ENCODE data around the gene PEPD.
"Not testable (repeated sequence)": the region's sequence is repeated elsewhere in the genome, so short reads cannot be mapped to it uniquely, and the experiment has no call there.

PEPD gene

DNA sequence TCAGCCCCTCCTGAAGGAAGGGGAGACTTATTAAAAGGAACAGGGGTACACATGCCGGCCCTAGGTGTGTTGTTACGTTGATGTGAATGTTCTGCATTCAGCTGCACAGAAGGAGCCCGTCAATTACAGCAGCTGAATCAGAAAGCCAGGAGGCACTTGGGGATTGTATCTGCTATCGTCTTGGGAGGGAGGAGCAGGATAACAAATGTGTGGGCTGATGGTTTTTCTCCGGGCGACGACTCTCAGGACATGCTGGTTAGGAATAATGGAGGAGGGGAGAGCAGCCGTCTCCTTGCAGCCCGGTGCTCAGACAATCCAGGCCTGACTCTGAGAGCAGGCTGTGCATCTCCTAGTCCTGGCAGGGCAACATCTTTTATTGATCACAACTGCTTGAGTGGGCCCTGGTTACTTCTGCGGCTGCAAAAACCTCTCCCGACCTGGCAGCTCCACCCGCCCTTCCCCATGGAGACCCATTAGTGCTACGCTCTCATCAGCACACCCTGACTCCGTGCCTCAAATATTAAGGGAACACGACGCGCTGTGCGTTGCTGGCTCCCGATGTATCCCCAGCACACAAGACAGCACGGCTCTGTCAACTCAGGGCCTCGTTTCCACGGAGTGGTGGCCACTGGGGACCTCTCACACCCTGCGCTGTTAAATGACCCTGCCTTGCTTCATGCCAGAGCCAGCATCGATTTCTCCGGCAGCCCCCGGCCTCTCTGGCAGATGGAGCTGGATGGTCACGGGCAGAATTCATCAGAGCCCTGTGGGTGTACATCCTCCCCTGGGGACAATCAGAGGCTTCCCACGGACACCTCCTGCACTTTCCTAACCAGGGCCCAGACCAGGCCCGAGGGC, 25.3 kb downstream of the PEPD start:
- DNase-seq = no peak

DNA sequence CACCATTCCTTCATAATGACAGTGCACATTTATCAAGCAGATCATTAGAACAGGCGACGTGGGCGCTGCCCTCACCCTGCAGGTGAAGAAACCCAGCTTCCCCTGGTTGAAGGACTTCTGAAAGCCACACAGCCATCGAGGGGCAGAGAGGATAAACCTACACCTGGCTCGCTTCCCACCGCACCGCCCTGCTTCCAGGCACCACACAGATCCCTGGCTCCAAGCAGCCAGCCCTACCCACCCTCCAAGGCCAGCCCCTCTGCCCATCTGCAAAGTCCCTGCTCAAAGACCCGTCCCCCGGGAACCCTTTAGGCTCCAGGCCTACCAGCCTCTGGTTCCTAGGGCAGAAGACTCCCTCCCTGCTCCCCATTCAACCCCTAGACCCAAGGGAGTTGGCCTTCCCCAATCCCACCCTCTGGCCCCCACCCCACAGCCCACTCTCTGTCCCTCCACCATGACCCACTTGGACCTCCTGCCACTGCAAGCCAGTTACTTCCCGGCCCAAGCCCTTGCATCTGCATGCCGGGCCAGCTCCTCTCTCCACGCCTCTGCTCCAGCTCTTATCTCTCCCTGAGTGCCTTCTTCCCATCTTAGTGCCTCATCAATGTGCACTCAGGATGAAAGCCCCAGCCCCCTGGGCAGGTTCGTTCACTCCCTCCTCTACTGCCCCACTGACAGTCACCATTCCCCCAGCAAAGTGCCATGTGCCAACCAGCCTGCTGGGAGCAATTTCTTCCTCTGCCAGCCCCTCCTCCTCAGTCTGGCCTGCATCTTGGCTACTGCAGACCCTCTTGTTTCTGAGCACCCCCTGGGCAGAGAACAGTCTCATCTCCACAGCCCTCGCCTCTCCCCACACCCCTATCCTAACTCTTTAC, 28.0 kb downstream of the PEPD start:
- DNase-seq = no peak

DNA sequence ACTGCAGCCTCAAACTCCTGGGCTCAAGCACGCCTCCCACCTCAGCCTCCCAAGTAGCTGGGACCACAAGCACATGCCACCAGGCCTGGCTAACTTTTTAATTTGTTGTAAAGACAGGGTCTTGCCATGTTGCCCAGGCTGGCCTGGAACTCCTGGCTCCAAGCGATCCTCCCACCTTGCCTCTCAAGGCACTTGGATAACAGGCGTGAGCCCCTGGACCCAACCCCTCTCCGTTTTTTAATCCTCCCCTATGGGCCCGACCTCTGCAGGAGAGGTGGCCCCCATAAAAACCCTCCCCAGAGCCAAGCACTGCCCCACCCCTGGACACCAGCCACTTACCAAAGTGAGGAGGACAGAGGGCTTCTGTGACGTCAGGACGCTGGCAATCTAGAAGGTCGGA, 28.6 kb downstream of the PEPD start:
- no peak for DNase-seq

DNA sequence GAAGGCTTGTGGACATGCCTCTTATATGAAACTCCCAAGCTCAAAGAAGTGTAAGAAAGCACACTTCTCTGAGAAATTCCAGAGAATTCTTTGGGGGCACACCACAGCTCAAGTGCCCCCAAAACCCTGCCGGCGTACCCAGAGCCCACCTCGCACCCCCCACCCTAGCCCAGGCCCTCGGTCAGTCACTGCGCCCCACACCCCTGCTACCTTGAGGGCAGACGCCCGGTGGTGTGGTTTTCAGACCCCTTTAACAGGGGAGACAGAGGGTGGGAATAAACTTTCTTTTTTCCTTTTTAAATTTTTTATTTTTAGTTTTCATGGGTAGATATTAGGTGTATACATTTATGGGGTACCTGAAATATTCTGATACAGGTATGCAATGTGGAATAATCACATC, 29.5 kb downstream of the PEPD start:
- DNase-seq = no peak

DNA sequence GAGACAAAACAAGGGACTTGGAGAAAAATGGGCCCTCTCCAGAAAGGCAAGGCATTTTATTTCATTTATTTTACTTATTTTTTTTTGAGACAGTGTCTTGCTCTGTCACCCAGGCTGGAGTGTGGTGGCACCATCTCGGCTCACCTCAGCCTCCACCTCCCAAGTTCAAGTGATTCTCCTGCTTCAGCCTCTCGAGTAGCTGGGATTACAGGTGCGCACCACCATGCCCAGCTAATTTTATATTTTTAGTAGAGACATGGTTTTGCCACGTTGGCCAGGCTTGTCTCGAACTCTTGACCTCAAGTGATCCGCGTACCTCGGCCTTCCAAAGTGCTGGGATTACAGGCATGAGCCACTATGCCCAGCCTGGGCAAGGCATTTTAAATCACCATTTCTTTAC, 31.0 kb downstream of the PEPD start:
- not testable (repeated sequence) for DNase-seq

DNA sequence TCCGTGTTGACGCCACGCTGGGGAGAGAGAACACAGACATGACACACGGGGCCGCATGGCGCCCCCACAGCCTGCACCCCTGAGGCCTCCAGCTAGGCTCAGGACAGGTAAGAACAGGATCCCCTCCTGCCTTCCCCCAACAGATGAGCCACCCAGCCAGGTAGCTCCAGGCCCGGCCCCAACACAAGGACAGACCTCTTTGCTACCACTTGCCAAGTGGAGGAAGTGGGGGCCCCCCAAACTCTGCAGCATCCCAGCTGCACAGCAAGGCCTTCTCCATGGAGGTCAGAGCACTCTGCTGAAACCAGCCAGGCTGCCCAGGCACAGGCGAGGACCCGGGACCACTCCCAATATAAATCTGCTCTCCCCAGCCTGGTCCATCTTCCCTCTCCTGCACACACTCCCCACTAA, 31.5 kb downstream of the PEPD start:
- DNase-seq = no peak

DNA sequence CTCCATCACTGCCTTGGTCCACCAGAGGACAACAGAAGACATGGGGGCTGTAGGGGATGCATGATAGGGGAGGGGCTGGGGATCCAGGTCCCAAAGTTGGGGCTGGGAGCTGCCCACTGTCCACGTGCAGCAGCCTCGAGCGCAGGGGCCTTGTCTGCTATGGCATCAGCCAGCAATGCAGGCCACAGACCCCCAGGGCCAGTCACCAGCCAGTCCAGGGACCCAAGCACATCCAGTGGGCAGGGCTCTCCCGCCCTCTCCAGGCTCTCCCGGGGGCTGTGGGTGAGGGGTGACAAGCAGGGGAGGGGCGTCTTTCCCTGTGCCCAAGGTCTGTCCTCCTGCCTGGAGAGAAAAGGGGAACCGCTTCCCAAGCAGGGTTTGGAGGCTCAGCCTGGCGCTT, 32.8 kb downstream of the PEPD start:
- no peak for DNase-seq

DNA sequence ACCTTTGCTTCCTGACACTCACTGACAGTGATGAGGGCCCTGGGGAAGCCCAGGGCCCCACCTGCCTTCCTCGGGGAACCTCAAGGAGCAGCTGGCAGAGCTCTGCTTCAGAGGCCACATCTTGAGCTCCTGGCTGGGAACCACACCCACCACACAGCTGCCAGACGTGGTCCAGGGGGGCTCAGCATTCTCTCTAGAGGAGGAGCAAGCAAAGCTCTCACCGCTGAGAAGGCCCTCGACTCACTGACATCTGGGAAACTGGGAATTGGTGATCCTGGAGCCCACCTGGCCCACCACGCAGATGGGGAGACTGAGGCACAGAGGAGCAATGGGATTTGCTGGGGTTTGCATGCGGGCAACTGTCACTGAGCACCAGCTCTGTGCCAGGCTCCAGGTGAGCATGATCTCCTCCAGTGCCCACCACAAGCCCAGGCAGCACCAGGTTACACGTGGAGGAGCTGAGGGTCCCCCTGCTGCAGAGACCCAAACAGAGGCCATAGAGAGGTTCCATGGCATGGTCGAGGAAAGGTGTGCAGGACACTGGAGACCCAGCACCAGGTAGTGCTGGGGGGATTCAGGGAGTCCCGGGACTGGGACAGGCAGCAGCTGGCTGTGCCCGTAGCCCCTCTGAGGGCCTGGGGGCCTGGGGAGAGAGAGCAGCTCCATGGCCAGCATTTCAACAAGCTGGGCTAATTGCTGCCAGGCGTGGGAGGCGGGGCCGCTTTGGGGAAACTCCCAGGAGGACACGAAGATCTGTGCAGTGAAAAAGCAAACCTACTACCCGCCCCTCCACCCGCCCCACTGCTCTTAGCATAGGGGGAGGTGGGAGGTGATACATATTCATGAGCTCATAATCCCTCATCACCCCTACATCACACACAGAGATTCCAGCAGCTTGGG, 33.4 kb downstream of the PEPD start:
- DNase-seq = peak; percentile 59

DNA sequence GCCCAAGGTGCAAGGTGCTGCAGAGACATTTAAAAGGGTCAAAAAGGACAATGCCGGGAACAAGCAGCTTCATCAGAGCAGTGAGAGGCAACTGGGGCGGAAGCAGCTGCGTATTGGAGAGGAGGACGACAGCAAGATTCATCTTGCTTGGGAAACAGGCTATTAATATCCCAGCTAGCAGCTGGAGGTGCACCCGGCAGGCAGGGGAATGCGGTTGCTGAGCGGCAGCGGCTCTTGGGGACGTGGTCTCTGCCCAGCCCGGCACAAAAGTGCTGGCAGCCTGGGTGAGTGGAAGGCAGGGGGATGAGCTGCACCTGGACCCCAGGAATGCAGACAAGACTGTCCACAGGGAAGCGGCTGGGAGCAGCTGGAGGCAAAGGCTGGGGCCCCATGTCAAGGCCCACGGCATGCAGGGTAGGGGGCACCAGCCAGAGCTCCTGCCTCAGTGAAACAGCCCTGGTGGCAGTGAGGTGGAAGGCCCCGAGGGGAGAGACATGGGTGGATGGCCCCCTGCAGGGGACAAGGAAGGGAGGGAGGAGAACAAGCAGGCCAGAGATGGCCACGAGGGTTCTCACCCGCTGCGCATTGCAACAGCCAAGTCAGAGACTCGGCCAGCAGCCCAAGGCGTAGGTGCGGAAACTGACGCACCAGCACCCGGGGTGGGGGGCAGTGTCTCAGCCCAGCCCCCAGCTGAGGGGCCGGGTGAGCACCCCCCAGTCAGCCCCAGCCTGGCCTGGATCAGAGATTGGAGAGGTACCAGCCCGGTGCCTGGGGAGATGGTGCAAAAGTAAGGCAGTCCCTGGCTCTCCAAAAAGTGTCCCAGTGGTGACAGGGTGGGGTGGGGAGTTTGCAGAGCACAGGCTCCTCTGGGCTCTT, 34.4 kb downstream of the PEPD start:
- DNase-seq = no peak

DNA sequence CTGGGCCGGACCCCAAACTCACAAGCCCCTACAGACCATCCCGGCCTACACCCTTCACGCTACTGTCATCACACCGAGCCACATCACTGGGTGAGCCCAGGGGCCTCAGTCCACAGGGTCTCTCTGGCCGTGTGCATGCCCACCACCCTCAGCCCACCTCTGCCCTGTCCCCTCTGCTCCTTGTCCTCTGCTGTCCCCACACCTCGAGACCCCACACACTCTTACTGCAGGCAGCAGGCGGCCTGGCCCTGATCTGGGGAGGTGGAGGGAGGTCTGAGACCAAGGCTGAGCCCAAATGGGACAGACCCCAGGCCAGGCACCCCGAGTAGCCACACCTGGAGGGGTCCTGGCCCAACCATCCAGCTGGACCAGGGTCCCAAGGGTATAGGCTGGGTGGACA, 35.2 kb downstream of the PEPD start:
- DNase-seq = no peak

DNA sequence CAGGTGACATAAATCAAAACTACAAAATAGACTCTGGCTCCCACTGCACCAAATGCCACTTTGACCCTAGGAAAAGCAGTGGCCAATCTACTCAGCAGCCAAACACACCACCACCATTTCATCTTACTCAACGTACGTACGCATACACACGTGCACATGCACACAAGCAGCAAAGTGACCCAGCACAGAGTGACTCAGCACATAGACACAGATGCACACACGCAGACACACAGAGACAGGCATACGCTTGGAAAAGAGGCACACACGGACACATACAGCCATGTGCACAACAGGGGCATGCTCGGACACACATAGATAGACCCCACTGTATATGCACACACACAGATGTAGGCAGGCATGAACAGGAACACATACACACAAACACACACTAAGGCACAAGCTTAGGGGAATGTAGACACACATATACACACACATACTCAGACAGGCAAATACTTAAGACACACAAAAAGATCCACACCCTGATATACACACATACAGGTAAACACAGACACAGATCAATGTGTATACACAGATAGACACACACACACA, 37.3 kb downstream of the PEPD start:
- no peak for DNase-seq

DNA sequence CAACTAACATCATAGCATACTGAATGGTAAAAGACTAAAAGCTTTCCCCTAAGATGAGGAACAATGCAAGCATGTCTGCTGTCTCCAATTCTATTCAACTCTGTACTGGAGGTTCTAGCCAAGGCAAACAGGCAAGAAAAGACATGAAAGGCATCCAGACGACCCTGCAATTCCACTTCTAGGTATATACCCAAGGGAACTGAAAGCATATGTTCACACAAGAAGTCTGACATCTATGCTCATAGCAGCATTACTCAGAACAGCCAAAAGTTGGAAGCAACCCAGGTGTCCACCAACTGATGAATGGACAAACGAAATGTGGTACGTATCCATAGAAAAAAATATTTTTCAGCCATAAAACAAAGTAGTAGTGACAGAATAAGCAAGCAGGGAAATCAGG, 39.1 kb downstream of the PEPD start:
- peak; percentile 39 for DNase-seq

DNA sequence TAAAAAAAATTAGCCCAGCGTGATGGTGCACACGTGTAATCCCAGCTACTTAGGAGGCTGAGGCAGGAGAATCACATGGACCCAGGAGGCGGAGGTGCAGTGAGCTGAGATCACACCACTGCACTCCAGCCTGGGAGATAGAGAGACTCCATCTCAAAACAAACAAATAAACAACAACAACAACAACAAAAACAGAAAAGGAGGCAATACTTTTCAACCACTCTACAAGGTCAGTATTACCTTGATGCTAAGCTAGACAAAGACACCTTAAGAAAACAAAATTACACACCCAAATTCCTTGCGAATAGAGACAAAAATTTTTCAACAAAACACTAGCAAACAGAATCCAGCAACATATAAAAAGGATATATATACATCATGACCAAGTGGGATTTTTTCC, 39.7 kb downstream of the PEPD start:
- no peak for DNase-seq

DNA sequence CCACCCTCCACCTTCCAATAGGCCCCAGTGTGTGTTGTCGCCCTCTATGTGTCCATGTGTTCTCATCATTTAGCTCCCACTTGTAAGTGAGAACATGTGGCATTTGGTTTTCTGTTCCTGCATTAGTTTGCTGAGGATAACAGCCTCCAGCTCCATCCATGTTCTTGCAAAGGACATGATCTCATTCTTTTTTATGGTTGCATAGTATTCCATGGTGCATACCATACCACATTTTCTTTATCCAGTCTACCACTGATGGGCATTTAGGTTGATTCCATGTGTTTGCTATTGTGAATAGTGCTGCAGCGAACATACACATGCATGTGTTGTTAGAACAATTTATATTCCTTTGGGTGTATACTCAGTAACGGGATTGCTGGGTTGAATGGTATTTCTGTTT, 42.0 kb downstream of the PEPD start:
- DNase-seq = not testable (repeated sequence)

DNA sequence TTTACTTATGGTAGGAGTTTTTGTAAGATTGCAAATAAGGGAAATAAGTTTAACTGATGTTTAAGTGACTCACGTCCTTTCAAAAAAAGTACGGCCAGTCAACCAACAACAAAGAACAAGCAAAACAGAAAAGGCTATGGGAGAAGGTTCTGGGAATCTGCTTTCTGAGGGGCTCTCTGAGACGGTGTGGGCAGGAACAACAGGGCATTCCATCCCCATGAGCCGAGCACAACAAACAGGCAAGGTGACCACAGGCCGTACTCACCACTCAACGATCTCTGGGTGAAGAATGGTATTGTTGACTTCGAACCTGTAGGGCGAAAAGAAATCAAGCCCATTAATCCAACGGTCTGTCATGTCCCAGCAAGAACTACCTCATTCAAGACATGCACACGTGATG, 43.8 kb downstream of the PEPD start:
- DNase-seq = no peak

DNA sequence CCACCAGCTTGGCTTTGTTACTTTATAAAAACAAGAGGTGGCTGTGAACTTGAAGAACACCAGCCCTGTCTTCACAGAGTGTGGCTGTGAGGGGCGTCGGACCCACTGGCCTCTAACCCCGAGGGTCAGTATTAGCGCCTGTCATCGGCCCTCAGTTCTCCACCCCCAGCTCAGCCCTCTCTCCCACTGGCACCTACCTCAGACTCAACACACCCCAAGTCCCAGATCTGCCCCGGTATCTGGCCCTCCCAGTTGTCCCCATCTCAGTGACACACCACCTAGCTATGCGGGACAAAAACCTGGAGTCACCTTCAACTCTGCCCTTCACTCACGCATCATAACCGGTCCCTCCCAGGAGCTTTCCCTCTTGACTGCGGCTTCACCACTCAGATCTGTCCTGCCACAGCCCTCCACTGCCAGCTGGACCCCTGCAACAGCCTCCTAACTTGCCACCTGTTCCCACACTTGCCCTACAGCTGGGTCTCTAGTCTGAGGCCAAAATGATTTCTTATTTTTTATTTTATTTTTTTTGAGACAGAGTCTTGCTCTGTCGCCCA, 45.4 kb downstream of the PEPD start:
- DNase-seq = no peak

DNA sequence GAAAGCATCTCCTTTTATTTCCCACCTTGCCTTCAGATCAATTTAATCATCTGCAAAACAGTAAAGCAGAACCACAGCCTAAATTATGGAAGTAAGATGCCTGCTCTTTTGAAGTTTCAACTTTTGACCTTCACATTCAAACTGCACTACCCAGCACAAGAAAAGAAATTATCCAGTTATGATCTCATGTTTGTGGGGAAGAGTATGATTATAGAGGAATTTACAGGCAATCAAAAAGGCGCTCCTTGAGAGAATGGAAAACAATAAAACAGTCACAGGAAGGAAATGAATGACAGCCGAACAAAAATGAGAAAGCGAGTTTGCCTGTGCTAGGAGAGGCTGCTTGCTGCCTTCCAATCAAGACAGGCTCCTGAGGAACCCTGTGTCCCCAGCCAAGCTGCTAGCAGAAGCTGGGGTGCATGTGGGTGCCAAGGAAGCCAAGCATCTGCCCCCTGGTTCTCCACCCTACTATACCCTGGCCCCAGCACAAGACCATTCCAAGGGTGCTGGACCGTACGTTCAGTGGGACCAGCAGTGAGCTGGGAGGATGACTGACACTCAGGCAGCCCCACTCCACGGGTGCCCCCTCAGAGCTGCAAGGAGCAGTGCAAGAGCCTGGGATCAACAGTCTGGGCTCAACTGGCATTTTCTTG, 47.8 kb downstream of the PEPD start:
- no peak for DNase-seq

DNA sequence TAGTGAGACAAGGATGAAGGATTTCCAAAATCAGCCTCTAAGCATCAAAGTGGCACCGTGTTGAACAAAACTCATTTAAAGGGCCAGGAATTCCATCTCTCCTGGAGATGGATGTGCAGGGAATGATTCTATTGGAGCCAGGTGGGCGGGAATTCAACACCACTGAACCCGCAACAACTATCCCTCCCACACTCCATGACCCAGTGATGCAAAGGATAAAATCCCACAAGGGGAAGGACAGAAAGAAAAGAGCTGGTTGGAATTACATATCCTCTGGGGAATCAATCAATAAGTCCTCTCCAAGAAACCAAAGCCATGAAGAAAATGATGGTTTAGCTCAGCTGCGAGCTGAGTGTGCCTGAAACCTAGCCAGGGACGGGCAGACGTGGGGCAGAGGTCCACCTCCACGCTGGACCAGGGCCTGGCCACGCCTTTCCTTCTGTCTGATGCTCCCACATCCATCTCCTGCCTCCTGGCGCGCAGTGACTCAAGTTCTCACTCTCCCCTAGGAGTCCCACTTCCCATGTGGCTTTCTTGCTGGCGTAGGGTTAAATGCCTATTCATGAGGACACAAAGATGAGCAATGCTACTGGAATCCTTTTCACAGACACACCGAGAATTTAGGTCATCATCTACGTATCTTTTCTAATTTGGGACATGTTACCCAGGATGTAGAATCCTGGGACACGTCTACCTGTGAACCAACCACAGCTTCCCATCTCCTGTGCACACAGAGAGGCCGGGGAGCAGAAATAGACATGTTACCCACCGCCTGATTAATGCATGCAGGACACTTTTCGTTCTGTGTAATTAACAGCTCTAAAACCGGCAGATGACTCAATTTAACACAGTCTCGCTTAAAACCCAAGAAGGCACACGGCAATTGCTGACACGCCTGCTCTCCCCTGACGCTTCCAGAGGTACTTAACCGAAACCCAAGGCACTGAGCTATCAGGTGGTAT, 48.6 kb downstream of the PEPD start:
- peak; percentile 62 for DNase-seq

DNA sequence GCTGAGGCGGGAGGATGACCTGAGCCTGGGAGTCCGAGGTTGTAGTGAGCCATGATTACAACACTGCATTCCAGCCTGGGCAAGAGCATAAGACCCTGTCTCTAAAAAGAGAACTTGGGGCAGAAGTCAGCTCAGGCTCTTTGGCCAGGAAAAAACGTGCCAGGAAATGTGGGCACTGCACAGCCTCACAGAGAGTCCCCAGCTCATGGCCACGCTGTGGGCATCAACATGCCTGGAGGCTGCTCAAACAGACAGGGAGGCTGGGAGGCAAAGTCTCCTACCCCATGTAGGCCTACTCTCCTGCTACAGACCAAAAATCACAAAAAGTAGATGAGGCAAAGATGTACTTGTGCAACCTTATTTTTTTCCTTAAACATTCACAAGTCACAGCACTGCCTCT, 49.4 kb downstream of the PEPD start:
- no peak for DNase-seq

All from NCI-H69 (cell line).